Stimulated activated CD8-positive, alpha-beta memory T cell treated with anti-CD3 and anti-CD28 coated beads, Interleukin-4, amount 100 ng/mL, for 48 hours (primary cell): Measurements from ENCODE around the gene CELF3.

Experiments used
- DNase-seq: peaks from one replicate; pipeline ENCODE4 v3.0.0-alpha.2; 2020

The CELF3 gene

DNA sequence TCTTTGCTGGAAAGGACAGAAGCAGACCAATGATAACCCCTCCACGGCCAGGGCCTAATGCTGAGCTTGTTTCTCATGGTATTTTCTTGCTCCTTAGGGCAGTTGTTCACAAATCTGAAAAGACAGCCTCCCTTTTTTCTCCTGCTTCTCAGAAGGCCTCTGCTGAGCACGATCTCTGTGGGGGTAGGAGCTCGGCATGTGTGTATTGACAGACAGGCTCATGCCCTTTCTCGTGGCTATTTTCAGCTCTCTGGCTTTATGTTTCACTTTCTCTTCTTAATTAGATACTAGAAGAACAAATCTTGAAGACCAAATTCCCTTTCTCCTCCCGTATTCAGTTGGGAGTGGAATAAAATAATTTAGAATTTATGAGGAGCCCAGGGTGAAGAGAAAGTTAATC is 4.0 kb upstream of the CELF3 start:
- DNase-seq: no peak

DNA sequence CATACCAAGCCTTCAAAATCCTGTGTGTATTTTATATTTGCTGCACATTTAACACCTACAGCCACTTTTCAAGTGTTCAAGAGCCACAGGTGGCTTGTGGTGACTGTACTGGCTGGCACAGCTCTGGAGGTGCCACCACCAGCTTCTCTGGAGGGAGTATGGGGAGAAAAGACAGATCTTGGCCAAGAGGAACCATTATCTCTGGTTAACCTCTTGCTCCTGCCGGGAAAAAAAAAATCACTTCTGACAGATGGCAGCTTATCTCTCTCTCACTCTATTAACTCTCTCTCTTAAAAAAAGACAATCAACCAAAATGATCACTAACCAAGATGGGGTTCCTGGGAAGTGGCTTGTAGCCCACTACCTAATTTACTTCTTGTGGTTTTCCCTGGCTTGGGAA is 3.5 kb upstream of the CELF3 start:
- DNase-seq: no peak

DNA sequence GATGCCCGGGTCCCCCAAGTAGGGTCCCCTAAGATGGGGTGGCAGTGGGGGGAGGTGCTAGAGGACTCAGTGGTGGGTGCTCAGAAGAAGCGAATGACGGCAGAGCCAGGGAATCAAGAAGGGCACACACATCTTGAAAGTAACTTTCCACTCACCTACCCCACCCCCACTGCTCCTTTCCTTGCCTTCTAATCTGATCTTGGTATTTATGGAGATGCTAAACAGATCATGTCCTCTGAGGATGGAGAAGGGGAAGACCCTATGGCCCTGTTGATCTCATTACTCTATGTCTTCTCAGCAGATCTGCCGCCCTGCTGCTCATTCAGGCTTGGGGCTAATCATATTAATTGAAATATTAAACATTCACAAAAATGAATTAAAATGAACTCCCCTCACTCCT is 2.1 kb upstream of the CELF3 start:
- no peak for DNase-seq

DNA sequence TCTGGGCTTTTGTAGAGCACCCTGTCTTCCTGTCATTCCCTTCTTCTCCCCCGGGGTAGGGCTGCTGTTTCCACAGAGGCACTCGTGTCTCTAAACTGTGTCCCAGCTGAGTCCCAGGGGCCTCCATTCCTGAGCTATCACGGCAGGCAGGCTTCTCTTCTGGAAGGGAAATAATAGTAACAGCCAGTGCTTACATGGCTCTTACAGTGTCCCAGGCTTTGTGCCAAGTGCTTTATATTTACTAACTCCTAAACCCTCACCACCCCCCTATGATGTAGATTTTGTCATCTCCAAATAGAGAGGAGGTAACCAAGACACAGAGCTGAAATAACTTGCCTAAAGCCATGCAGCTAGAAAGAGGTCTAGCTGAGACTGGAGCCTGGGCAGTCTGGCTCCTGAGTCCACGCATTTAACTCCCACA is 1.4 kb upstream of the CELF3 start:
- DNase-seq: no peak

DNA sequence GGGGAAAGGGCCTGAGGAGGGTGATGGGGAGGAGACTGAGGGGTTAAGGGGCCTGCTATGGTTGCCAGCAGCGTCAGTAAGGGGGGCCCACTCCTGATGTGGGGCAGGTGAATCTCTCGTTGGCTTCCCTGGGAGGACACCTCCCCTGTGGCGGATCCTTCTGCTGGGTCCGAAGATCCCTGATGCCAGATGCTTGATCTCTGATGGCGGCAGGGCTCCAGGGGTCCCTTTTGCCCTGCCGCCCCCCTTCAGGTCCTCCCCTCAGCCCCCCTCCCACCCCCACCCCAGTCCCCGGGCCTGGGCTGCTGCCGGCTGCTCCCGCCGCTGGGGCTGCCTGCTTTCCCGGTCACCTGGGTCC is 219 bp downstream of the CELF3 start:
- DNase-seq: no peak

DNA sequence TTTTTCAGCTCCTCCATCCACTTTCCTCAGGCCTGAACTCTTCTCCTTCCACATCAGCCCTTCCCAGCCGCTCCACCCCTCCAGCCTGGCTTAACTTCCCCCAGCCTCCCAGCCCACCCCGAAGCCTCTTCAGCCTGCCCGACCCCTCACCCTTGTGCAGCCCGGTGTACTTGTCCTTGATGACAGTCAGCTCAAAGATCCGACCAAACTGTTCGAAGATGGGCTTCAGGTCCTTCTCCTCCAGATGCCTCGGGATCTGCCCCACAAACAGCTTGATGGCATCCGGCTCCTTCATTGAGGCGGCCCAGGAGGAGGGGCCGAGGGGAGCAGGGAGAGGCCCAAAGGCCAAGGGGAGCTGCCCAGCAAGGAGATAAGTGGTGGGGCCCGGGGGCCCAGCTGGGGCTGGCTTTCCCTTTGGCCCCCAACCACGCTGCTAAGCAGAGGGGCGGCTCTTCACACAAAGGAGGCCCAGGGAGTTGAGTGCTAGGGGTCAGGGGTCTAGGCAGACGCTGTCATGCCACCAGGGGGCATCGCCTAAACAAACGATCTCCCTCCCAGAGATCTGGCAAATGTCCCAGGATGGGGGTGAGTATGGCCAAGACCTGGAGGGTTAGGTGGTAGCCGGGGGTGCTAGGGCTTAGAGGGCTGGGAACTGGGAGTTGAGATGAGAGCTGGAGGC is 738 bp downstream of the CELF3 start:
- DNase-seq: no peak

DNA sequence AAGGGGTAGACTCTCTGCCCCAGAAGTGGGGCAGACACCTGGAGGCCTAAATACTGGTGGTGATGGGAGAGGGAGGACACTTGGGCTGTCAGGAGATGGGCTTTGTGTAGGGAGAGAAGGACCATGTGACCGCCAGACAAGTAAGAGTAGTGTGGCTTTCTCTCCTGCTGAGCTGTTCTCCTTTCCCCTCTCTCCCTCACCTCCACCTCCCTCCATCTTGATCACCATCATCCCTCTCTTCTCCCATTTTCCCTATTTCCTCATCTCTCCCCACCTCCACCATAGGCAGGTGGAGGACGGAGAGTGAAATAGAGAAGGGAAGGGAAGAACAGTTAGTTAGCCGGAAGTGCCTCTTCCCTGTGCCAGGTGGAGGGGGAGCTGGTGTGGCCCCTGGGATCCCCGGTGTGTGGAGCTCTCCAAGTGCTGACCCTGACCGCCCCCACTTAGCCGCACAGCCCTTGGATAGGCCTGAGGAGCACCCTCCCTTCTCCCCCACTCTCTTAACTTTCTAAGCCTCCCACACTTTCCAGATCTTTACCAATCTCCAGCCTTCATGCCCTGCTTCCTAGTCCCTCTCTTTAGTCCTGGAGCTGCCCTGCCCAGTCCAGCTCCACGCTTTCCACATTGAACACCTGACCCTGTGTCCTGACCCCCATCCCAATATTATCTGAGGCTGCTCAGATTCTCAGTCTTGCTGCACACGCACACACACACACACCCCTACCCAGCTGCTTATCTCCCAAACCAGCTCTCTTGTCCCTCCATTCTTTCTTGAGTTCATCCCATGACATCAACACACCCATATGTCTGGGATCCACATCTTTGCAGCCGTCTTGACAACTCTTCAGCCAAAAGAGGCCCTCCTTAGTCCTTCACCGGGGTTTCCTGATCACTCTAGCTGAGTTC is 1.5 kb downstream of the CELF3 start:
- no peak for DNase-seq

DNA sequence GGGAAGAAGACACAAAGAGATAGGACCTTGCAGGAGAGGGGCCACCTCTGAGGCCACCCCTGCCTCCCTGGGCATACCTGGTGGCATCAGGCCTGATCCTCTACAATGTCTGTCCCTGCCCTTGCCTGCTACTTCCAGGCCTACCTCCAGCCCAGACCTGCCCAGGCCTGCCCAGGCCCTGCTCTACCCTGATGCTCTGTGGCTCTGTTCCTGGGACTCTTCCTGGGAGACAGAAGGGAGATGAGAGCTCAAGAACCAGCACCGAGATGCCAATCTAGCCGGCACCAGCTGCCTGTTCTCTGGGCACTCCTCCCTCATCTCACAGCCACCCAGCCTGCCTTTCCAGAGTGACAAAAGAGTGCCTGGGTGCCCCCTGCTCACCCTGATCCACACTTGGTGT is 2.7 kb downstream of the CELF3 start:
- DNase-seq: no peak

DNA sequence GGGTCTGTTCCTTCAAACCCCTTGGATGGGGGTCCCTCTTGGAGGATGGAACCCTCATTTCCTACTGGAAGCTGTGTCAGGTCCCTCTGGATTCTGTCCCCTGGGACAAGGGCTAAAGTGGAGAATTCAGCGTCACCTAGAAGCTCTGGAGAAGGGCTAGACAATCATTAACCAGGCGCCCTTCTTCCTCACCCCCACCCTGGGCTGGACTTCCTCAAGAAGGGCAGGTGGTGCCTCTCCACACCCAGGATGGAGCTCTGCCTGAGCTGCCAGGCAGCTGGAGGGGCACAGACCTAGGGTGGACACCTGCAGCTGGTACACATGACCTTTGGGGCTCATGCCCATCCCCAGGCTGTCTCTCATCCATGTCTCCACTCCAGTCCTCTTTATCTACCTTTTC is 3.6 kb downstream of the CELF3 start:
- DNase-seq: no peak

DNA sequence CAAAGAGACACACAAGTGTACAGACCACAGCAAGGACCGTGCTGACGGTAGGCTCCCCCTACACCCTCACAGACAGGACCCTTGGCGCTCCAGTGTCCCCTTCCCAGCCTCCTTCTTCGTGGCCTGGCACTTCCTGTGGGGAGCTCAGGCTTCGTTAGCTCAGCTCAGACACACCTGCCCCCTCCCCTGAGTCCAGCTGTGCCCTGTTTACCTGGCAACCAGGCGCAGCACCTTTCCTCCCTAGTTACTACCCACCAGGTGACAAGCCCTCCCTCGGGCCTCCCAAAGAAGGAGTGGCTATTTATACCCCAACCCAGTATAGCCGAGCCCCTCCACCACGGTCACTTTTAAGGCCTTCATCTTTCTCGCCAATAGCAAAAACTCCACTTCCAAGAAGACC is 4.7 kb downstream of the CELF3 start:
- no peak for DNase-seq

DNA sequence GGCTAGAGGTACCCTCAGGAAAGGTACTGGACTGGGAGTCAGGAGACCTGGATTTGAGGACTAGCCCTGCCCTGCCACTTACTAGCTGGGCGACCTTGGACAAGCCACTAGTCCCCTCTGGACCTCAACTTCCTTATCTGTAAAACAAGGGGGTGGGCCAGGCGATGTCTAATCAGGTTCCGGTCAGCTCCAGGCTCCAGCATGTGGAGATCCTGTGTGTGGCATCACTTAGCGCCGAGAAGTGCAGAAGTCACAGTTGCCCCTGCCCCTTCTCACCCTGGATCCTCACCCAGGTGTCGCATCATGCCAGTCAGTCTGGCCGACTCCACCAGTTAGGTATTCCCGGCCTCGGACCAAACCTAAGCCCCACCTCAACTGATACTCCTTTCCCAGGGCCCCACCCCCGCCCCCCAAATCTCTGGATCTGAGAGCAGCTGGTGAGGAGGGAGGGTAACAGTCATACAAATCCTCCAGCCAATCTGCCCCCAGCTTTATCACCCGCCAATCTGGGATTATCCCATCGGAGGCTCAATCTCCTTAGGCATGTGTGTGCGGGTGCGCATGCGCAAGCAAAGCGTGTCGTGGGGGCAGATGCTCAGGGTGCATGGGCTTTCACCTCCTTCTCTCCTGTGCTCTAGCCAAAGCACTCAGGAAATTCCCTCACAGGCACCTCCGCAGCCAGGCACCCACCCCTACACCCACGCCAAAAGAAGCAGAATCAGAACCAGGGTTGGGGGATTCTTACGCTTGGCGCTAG is 5.4 kb downstream of the CELF3 start:
- DNase-seq: no peak

DNA sequence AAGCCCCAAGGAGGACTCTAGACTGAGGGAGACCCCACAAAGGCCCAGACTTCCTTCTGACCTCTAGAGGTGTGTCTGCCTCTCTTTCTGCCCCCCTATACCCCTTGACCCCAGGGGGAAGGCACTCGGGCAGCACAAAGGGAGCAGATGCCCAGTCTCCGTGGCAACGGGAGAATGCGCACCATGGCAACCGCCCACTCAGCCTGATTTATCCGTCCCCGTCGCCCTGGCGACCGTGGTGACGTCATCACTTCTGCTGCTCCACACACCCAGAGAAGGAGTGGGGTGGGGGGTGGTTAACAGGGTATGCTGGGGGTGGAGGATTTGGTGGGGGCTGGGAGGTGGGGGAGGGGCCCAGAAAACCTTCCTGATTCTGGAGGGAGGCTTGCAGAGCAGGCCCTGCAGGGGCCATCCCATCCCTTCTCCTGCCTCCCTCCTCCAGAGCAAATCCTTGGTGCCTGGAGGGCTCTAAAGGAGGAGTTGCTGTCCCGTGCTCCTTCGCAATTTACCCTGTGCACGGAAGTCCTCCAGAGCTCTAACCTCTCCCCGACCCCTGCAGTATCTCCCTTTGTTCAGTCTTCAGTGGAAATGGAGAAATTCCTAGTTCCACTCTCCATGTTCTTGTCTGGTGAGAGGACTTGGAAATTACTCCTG is 6.3 kb downstream of the CELF3 start:
- peak; percentile 68 for DNase-seq

DNA sequence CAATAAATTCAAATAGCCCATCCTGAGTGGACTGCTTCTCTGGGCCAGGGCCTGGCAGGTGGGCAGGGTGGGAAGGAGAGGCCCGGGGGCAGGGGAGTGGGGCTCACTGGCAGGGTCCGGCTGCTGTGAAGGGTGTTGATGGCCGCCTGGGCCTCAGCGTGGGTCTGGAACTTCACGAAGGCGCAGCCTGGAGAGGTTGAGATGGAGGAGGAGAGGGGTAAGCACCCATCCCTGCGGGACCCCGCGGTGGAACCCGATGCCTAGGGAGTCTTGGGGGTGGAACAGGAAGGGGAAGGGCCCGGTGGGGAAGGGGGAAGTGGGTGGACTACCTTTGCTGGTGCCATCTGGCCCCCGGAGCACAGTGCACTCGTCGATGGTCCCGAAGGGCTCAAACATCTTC is 7.7 kb downstream of the CELF3 start:
- DNase-seq: no peak

DNA sequence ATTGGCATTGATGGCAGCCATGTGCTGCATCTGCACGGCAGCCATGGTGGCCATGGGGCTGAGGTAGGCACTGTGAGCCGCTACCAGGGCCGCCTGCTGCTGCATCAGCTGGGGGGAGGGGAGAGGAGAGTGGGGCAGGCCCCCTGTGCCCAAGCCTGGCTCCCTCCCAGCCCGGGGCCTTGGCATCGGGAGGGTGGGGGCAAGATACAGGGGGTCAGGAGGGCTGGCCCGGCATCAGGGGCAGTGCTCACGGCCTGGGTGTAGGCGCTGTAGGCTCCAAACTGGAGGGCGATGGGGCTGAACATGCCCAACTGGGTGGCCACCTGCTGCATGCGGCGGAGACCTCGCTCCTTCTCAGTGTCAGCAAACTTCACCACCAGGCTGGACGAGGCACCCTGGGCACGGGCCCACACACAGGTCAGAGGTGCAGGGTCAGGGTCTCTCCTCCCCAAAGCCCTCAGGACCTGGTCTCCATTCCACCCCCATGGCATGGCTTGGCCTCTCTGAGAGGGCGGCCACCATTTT is 9.0 kb downstream of the CELF3 start:
- no peak for DNase-seq

DNA sequence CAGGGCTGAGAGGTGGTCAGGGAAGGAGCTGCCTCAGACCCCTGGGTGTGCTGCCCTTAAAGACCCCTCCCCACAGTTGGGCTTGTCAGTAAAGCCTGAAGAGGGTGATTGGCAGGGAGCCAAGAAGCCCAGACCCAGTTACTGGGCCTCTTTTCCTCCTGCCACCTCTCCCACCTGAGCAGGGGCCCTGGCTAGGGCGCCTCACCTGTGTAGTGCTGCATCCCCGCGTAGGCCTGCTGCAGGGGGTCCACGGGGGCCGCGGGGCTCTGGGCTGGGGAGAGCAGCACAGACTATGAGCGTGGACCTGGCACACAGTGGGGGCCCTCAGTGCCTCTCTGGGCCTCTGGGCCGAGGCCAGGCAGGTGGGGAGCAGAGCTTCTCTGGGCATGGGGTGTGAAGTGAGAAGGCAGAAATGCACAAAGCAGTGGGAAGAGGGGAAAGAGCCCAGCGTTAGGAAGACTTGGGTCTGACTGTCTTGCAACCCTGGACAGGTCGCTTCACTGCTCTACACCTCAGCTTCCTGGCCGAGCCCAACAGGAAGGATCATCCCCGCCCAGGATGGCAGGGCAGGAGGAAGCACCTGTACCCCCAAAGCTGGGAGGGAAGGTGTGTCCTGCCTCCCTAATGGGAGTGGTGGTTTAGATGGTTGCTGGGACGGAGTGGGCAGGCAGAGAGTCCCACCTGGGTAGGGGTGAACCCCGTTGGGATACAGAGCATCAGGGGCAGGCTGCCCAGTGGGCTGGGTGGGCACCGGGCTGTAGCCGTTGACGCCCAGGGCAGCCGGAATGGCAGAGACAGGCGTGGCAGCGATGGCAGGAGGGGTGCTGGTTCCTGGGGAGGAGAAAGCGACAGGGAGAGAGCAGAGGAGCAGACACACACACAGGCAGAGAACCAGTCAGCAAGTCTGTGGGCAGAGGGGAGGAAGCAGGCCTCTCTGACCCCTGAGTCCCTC is 9.9 kb downstream of the CELF3 start:
- DNase-seq: no peak

DNA sequence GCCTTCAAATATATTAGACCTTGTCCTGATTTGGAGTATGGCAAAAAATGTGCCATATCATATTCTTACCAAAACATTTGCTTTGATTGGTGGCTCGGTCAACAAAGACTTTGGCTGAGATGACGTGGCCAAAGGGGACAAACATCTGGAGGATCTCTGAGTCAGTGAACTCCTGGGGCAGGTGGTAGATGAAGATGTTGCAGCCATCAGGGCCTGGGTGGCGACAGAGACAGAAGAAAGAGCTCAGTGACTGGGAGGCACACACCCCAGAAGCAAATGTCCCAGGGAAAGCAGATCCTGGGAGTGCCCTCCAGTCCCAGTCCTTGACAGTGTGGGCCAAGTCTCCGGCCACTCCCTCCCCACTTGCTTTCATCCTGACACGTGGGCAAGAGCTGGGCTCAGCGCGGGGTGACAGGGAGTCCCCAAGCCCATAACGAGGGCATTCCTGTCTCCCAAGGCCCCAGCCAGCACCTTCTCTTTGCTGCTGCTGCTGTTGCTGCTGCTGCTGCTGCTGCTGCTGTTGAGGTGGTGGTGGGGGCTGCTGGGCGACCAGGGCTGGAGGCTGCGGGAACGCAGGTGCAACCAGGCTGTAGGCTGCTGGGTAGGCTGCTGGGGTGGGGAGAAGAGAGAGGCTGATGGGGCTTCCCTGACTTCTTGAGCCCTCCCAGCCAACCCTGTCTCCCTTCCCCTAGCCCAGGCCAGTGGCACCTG is 10.7 kb downstream of the CELF3 start:
- DNase-seq: no peak

DNA sequence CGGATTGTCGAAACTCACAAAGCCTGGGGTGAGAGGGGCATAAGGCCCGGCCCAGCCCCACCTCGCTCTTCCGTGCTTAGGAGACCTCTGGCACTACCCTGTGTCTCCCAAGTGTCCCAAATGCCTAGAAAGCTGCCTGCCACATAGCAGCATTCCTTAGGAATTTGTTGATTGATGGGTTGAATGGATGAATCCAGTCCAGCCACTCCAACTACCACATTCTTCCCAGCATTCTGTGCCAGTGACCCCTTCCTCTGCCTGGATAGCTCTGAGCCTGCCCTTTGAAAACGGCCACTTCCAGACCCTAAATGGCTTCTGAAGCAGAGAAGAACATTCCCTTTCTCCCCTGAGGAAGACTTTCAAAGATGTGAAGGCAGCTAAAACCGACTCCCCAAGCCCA is 11.5 kb downstream of the CELF3 start:
- DNase-seq: no peak

DNA sequence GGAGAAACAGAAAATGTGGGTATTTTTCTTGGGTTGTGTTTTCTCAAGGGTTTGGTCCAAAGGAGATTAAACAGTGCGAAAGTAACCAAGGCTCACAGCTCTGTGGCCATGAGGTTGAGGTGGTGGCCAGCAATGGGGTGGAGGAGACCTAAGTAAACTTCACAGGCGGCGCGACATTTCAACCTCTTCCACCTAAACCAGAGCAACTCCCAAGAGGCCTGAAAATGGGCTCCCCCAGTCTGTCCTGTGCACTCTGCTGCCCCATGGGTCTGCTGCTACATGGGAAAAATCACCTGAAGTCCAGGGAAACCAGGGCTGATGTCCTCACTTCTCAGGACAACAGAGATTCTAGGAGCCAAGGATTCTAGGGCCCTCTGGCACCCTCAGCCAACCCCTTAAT is 12.4 kb downstream of the CELF3 start:
- no peak for DNase-seq

DNA sequence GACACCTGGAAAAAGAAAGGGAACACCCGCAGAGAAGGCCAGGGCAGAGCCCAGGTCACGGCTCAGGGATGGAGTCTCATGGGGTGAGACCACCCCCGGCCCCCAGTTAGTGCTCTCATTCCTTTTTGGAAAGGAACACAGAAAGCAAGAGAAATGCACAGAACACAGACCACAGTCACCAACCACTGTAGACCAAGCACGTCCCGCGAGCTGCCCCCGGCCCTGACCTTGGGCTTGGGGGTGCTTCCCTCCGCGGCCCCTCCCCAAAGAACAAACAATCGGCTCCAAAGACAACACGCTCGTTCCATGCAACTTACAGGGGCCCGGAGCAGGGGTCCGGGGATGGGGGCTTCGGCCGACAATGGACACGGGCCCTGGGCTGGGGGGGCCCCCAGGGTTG is 12.8 kb downstream of the CELF3 start:
- DNase-seq: no peak

DNA sequence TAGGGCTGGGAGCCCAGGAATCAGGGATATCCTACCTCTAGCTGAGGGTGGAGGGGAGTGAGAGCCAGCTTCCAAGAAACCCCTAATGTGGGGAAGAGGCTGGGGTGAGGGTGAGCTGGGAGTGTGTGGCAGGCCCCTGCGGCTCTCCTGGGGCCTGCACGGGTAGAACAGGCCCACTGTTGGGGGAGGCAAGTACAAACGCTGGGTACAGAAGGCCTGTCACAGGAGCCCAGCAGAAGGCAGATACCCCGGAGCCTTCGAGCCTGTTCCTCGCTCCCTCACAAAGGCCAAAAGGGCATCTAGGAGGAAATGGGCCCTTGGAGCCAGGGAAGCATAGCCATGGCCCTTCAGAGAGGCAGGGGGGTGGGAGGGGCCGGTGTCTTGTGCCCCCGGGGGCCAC is 13.7 kb downstream of the CELF3 start:
- DNase-seq: no peak

DNA sequence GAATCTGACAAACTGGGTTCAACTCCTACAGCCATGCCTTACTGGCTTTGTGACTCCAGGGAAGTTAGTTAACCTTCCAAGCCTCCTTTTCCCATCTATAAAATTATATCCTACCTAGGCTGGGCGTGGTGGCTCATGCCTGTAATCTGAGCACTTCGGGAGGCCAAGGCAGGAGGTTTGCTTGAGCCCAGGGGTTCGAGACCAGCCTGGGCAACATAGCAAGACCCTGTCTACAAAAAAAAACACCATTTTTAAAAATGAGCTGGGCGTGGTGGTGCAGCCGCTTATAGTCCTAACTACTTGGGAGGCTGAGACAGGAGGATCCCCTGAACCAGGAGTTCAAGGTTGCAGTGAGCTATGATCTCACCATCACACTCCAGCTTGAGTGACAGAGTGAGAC is 15.1 kb downstream of the CELF3 start:
- DNase-seq: no peak
